ENCODE results near the gene OR5K4.

DNA sequence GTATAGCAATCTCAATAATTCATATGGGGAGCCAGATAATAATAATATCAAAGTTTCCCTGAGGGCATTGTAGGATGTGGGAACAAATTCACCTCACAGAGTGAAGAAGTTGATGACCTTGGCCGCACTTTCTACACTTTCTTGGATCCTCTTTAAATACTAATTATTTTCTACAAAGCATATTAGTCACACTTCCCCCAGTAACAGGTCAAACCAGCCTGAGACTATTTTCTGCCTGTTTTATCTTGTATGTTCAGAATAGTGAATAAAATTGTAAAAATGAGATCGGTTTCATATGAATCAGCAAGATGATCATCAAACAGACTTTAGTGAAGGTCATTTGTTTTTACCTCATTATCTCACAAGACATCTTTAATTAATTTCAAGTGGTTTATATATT is 34.5 kb downstream of the OR5K4 start:
- TF ChIP-seq ZNF79 (CRISPR knock-in tag; IDR thresholded peaks at IDR 0.05; ENCODE audit: low read depth) (no peak), ELF4 (CRISPR knock-in tag; IDR thresholded peaks at IDR 0.05) (no peak), POLR2AphosphoS5 (IDR thresholded peaks at IDR 0.05; ENCODE audit: control insufficient read depth, insufficient read depth, low read depth, low read length) (no peak), TCF3 (CRISPR knock-in tag; IDR thresholded peaks at IDR 0.05) (no peak), CTCF (IDR thresholded peaks at IDR 0.05 in 2 of 3, conservative IDR thresholded peaks at IDR 0.05 in 1 of 3; ENCODE audit: insufficient read depth in 2 of 3, low read depth in 1 of 3, low read length in 3 of 3) (no peak), FUS (optimal IDR thresholded peaks at IDR 0.05; ENCODE audit: low read depth, low read length) (no peak), ATF1 (CRISPR knock-in tag; IDR thresholded peaks at IDR 0.05) (no peak), ATF1 (tag; IDR thresholded peaks at IDR 0.05) (no peak), GATA2 (CRISPR knock-in tag; IDR thresholded peaks at IDR 0.05) (no peak)
- TF ChIP-seq, protein P1, sequence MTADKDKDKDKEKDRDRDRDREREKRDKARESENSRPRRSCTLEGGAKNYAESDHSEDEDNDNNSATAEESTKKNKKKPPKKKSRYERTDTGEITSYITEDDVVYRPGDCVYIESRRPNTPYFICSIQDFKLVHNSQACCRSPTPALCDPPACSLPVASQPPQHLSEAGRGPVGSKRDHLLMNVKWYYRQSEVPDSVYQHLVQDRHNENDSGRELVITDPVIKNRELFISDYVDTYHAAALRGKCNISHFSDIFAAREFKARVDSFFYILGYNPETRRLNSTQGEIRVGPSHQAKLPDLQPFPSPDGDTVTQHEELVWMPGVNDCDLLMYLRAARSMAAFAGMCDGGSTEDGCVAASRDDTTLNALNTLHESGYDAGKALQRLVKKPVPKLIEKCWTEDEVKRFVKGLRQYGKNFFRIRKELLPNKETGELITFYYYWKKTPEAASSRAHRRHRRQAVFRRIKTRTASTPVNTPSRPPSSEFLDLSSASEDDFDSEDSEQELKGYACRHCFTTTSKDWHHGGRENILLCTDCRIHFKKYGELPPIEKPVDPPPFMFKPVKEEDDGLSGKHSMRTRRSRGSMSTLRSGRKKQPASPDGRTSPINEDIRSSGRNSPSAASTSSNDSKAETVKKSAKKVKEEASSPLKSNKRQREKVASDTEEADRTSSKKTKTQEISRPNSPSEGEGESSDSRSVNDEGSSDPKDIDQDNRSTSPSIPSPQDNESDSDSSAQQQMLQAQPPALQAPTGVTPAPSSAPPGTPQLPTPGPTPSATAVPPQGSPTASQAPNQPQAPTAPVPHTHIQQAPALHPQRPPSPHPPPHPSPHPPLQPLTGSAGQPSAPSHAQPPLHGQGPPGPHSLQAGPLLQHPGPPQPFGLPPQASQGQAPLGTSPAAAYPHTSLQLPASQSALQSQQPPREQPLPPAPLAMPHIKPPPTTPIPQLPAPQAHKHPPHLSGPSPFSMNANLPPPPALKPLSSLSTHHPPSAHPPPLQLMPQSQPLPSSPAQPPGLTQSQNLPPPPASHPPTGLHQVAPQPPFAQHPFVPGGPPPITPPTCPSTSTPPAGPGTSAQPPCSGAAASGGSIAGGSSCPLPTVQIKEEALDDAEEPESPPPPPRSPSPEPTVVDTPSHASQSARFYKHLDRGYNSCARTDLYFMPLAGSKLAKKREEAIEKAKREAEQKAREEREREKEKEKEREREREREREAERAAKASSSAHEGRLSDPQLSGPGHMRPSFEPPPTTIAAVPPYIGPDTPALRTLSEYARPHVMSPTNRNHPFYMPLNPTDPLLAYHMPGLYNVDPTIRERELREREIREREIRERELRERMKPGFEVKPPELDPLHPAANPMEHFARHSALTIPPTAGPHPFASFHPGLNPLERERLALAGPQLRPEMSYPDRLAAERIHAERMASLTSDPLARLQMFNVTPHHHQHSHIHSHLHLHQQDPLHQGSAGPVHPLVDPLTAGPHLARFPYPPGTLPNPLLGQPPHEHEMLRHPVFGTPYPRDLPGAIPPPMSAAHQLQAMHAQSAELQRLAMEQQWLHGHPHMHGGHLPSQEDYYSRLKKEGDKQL (CRISPR knock-in tag; IDR thresholded peaks at IDR 0.05; ENCODE audit: borderline replicate concordance), result no peak

Measured in K562 (cell line).